ENCODE measurements around the gene LEMD1.
A peak's percentile ranks its signal among the peaks of the same experiment; 100 is the strongest.
"Not testable (repeated sequence)": the region's sequence is repeated elsewhere in the genome, so short reads cannot be mapped to it uniquely, and the experiment has no call there.

The LEMD1 gene

DNA sequence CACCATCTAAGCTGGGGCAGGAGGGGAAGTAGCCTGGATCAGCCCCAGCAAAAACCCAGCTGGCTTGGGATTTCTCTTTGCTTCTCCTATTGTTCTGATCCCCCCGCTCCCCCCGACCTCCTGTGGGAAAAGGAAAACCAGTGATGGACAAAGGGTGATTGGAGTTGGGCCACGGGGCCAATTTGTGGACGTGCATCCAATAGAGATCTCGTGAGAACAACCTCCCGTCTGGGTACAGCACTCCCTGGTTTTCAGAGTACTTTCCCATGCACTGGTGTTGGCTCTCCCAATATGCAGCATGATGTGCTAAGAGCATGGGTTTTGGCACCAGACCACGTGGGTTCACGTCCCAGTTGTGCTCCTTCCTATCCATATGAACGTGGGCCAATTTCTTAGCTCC lies 25.0 kb upstream of the LEMD1 start:
- no peak for DNase-seq

DNA sequence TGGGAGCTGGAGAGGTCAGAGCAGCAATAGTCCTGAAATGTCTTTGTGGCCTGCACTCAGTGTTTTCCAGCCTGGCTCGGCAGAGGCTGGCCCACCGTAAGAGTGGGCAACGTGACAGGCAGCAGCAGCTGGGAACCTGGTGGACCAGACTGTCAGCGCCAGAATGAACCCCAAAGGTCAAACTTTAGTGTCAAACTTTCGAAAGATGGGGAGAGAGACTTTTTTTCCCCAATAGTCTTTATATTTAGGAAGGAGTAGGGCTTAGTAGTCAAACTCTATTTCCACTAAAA lies 23.7 kb upstream of the LEMD1 start:
- no peak for DNase-seq

DNA sequence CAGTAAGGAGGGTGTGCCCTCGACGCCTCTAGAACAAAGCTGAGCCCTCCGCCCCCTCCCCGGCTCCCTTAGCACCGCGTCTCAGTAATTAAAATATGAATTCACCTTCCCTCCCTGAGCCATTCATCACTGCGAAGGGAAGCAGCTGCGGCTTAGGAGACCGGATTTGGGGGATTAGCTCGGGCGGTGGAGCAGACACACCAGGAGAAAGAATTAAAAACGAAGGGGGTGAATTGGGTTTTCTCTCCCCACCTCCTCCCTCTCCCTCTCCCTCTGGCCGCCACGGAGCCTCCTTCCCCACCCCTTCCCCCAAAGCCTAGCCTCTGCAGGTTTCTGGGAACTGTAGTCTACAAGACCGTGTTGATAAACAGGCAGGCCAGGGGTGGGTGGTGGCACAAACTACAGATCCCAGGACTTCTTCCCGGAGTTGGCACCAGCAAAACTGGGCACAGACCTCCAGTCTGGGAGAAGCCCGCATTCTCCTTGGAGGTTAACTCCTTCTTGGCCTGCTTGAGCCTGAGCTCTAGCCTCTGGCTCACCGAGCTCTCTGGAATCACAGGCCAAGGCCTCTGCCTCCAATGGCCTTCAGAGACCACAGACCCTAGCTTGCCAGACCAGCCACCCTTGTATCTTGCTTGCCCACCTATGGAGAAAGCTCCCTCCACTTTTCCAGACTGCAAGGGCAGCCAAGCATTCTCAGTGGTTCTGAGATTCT lies 23.2 kb upstream of the LEMD1 start:
- DNase-seq, result no peak

DNA sequence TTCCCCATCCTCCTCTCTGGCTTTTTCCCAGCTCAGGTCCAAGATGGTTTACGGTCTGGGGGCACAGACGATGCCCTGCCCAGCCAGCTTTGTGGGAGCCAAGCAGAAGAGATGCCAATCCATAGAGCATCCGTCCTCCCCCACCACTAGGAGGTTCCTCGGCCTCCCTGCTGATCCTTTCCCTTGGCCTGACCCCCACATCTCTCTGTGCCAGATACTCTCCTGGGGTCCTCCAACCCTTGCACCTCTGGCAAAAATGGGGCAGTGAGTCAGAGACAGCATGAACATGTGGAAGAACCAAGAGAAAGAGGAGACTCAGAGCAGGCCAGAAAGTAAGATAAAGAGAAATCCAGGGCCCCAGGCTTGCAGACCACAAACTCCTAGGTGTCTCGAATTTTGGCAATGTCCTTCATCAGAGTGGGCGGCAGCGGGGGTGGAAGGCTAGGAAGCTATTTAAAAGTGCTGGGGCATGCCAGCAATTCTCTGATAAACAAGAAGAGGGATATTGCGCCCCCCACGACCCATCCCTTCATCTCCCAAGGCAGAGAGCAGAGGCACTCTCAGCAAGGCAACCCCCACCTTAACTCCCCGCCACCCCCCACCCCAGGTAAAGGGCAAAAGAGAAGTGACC lies 22.6 kb upstream of the LEMD1 start:
- no peak for DNase-seq

DNA sequence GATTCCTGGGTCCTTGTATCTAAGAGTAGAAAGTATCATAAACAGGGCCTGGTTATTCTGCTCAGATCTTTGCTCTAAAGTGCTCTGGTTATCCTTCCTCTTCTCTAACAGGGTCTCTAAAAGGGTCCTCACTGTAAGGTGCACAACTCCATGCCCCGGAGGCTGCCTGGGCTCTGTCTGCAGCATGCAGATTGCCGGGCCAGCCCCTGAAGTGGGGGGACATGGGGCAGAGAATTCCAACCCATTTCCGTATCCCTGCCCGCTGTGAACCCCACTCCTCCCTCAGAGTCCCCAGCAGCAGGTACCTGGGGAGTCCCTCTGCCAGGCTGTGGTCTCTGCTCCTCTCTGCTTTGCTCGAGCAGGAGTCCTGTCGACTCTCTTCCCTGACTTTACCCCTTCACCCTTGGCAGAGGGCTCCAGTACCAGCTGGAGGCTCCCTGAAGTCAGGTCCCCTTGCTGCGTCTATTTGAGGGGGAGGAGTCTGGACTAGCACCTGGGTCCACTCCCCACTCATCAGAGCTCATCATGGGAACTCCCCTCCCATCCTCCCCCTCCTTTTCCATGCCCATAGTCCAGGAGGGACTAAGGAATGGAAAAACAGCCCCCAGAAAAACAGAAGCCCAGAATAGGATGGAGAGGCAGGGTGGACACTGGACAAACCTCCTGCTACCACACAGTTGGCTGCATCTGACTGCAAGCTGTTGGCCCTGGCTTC lies 21.9 kb upstream of the LEMD1 start:
- DNase-seq, result no peak

DNA sequence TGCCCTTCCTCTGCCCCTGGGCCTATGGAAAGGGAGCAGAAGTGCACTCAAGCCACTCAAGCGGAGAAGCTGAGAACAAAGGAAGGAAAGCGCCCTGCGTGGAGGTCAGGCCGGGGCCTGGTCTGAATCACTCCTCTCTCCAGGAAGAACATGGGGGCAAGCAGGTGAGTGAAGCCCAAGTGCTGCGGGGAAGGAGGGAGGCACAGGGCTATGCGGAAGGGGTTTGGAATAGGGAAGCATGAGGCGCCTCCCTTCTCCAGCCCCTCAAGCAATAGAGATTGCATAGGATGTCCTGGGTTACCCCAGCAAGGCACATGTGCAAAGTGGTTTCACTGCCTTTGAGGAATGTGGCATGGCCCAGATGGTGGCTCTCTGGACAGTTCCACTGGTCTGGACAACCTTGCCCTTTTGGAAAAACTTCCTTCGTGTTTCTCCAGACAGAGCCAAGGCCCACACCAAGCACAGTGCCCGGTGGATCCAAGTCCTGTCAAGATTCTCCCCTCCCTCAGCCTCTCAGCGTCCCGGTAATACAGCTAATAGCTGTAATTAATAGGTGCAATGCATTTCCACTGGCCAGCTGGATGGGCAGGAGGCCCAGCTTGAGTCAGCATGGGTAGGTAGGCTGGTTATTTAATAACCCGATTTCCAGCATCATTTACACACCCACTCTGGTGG lies 20.3 kb upstream of the LEMD1 start:
- peak; percentile 73 for DNase-seq

DNA sequence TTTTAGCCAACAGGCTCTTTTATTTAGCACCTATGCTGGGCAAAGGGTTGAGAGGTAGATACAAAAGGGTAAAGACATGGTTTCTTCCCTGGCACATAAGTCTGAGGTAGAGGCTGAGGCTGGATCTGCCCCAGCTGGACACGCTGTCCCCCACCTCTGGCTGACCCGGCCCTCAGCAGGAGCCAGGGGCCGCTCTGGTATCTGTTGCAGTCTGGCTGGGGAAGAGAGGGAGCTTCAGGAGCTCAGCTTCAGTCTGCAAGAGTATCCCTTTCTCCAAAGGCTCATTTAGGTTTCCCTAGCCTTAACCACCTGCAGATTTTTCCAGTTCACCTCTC lies 19.8 kb upstream of the LEMD1 start:
- no peak for DNase-seq

DNA sequence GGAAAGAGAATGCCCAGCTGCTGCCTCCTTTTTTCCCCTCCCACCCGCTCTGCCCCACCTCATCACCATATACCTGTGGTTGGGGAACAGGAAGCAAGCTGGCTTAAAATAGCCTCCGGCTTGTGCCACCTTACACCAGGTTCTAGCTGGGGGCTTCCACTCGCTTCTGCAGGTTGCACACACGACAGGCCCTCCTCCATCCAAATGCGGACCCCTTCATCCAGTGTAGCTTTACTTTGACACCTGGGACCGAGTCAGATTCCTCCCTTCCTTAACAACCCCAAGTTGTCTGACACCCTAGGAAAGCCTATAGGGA lies 19.4 kb upstream of the LEMD1 start:
- DNase-seq, result no peak

DNA sequence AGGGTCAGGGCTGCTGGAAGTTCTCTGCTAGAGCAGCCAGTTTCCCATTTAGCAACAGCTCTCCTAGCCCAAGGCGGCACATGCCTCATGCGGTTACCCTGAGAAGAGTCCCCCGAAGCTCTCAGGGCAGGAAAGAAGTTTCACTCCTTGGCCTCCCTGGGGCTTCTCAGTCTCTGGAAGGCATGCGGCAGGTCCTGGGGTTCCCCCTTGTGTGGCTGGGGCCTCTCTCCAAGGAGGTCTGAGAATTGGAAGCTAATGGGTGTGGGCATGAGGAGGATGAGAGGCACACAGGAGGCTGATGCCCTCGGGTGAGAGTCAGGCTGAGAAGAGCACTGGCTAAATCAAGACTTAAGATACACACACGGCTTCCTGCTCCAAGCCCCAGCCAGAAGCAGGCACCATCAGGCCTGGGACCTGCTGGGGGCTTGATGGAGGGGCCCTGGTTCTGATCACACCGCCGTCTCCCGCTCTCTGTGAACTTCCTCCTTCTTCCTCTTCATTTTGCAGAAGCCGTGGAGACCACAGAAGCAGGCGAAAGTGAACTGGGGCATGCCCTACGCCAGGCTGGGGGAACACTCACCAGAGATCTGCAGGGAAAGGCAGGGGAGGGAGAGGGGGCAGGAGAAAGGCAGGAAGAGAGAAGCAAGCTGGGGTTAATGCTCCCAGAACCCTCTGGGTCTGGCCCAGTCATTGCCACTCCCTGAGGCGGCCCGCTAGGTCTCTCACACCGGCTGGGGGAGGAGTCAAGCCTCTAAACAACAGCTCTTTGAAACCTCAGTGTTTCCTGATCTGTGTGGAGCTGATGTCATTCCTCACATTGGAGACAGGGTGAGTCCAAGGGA lies 18.8 kb upstream of the LEMD1 start:
- peak; percentile 86 for DNase-seq

DNA sequence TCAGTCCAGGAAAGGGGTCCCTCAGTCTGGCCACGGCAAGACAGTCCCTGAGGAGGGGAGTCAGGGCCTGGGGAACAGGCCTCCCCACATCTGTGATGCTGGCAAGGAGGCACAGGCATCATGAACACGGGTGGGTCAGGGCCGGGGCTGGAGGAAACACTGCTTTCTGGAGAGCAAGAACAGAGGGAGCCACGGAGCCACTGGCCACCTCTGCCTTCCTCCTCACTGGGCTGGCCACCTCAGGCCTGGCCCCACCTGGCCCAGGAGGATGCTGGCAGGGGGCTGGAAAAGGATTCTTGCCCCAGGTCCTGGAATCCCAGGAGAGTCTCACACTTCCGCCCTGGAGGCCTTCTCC lies 18.2 kb upstream of the LEMD1 start:
- no peak for DNase-seq

DNA sequence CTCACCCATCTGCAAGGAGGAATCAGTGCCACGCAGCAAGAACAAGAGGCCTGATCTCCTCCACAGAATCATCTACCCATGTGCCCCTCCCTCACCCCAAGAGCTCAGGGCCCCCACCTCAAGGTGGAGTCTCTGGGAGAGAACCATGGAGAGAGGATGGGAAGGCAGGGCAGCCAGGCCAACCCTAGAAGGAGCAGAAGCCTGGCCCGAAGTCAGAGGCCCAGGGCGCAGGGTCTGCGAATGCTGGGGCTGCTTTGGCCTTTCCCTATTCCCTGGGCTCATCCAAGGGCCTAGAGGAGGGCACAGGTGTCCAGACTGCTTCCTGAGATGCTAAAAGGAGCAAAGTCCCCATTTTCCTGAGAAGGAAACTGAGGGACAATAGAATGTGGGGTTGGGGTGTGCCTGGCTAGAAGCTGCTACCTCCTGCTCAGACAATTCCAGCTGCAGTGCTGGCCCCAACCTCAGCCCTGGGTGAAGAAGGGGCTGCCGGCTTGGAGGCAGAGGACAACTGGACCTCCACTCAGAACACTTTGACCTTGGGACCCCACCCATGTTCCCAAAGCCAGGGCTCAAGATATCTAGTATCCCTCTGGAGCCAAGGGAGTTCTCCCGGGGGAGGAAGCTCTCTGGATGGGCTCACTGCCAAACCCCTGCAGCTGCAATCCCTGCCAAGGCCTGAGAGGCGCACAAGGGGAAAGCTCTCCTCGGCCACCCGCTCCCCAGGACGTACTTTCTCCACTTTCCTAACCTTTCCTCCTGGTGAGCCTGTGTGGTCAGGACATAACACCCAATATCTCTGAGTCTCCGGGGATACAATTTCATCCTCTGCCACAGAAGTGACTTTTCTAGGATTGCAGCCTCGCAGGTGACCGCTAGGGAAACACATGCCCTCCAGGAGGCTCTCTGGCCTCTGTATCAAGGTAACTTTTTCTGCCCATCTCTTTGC lies 16.6 kb upstream of the LEMD1 start:
- DNase-seq, result peak; percentile 77

DNA sequence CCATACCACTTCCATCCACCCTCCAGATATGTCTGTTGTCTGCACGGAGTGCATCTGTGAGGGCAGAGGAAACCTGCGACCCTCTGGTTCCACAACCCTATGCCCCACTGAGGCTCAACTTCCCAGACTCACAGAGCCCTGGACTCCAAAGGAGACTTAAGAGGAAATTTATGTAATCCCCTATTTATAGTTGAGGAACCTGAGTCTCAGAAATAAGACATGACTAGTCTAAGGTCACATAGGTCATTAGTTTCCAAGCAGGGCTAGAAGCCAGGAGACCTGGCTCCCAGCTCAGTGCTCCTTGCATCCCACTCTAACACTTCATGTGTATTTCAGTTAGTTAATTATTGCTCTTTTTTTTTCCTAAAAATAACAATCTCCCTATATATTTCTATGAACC lies 15.7 kb upstream of the LEMD1 start:
- DNase-seq, result no peak

DNA sequence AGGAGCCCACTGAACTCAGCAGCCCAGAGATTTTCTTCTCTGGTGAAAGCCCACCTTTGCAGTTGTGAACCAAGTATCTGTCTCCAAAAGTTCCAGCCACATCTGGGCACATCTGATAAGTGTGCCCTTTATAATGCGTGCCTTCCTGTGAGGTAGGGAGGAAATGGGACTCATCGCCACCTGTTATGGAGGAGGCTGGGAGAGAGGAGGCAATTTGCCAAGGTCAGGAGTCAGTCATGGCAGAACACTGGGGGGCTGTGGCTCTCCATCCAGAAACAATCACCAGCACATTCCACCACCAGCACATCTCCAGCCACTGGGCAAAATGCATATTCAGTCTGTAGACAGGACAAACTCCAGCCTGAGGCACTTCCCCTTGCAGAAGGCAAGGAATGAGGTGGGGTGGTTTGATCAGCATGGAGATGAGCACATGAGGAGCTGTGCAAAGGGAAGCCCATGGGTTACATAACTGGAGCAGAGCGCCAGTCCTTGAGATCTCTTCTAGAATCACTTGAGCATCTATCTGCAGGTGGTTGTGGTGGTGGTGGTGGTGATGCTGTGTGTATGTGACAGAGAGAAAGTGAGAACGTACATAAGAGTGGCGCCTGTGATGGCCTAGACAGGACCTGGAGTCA lies 15.0 kb upstream of the LEMD1 start:
- peak; percentile 6 for DNase-seq

DNA sequence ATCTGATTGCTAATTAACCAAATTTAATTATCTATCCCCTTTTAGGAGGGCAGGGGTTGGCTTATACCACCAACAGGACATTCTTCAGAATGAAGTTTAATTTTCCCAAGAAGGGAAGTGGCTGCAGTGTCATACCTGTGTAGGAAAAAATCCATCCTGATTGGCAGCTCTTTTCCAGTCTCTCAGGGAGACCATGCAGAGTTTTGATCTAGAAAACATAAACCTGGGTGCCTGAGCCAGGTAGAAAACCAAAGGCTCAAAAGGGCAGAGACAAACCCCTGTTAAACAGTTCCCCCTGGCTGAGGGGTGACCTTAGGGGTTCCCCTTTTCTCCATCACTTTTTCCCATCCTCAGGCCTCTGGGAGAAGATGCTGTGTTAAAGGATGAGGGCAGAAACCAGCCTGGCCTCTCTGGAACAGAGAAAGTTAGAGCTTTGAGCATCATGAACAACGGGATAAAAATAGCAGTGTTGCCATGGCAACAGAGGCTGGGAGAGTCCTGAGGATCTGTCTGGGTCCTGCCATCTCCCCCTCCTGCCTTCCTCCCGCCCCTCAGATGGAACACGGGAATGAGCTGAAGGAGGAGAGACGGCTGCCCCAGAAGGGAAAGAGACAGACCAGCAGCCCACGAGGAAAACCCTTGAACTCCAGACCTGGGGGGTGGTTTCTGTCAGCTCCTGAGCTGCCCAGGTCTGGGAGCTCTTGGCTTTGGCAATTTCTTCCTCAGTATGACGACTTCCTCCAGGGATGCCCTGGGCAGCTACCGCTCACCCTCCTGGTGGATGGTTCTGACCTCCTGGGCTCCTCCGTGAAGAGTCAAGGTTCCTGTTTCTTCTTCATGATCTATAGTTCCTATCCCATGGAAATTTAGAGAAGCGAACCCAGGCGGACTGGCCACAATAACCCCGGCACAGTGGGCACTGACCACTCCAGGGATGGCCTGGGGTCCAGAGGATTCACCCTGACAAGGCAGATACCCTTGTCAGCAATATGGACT lies 14.0 kb upstream of the LEMD1 start:
- DNase-seq, result no peak

DNA sequence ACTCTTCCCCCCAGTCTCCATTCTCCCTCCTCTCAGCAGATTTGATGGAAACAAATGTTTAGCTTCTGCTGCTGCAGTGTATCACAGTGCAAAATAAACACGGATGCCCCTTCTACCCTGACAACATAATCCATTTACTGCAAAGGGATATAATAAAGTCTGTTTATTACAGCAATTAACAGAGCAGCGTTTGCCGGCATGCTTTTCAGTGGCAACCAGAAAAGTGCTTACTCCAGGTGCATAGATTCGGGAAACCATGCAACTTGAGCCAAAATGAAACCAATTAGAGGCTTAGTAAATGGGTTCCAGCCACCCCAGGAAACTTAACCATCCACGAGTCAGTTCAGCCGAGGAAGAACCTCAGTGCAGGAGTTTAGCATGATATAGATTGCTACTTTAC lies 12.9 kb upstream of the LEMD1 start:
- peak; percentile 12 for DNase-seq

DNA sequence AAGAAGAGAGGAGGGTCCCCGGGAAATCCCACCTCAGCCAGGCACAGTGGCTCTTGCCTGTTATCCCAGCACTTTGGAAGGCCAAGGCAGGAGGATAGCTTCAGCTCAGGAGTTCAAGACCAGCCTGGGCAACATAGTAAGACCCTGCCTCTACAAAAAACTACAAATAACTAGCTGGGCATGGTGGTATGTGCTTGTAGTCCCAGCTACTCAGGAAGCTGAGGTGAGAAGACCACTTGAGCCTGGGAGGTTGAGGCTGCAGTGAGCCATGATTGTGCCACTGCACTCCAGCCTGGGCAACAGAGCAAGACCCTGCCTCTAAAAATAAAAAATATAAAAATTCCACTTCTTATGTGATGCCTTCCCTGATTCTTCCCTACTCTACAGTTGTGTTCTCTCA lies 10.8 kb upstream of the LEMD1 start:
- DNase-seq, result not testable (repeated sequence)

DNA sequence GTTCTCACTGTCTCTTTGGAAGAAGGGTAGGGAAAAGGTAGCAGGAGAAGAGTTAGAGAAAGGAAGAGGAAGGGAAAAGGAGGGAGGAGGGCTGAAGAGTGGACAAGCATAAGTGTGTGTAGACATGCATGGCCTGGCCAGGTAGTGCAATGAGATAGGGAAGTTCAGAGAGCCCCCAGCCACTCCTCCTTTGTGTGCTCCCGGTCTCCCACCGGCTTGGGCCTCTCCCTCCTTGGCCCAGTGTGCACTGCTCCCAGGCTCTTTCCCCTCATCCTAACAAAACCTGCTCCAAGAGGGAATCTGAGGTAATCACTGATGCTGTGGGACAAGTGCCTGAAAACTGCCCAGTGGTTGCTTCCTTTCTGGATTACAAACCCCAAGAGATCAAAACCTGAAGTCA lies 10.3 kb upstream of the LEMD1 start:
- DNase-seq, result no peak

DNA sequence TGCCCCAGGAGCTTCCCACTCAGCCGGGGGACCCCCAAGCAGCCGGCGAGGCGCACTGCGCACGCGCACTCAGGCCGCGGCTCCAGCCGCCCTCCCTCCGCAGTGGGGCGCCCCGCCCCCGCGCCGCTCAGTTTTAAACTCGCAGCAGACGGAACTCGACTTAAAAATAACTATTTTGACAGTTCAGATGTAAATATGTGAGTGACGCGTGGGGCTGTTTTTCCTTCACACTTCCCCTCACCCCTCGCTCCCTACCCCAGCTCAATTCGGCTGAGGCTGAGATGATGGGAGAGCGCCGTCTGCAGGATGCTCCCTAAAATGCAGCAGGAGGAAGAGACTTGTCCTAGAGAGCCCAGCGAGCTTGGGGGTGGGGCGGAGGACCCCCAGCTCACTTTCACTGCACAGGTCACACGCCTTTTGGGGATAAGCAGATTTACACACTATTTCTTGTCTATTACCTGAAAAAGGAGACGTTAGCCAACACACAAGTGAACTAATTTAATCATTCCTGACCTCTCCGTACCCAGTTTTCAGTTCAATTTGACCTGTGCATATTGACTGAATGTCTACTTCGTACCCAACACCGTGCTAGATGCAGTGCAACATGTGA lies 8.9 kb upstream of the LEMD1 start:
- no peak for DNase-seq

DNA sequence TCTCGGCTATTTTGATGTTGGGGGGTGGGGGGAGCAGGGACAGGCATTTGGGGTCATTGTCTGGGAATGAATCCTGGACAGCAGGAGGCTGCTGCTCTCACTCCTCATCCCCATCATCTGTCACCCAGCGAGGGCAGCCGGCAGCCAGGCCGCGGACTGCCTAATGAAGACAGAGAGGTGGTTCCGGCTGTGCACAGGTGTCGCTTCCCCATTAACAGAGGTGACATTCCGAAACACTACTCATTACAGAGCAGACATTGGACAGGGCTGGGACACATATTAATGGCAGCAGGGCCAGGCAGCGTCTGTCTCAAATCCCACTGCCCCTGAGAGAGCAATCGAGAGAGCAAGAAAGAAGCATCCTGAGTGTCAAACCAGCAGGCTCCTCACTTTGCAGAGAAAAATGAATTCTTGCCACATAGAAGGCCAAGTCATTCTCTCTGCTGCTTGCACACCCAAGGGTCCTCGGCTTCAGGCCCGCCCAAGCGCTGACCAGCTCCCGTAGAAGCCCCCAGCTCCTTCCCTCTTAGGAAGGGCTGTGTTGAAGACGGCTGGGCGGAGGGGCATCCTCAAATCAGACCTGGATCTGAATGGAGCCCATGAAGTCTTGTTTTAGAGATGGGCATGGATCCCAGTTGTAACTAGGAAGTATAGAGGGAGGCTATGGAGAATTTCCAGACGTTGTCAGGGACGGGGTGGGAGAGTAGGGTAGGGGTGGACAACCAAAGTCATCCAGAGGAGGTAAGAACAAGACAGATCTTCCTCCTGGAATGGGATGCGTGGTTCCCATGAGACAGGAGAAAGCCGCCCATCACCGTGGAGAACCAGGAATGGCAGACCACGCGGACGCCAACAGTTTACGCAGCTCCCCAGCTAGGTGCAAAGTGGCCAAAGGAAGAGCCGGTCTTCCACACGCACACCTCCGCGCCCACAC lies 8.2 kb upstream of the LEMD1 start:
- DNase-seq, result no peak

Data from DMS79 treated with DMSO at 0.1 percent for 48 hours (cell line).